NCI-H82 treated with DMSO at 0.1 percent for 48 hours (cell line): Measurements from ENCODE around the gene DCDC2.
A peak's percentile ranks its signal among the peaks of the same experiment; 100 is the strongest.
"Not testable (repeated sequence)": the region's sequence is repeated elsewhere in the genome, so short reads cannot be mapped to it uniquely, and the experiment has no call there.

Experiments
- DNase-seq: peaks from one replicate; lab custom pipeline; 2025; ENCODE audit not compliant: unreplicated experiment; lab: John Stamatoyannopoulos, UW

The DCDC2 gene

DNA sequence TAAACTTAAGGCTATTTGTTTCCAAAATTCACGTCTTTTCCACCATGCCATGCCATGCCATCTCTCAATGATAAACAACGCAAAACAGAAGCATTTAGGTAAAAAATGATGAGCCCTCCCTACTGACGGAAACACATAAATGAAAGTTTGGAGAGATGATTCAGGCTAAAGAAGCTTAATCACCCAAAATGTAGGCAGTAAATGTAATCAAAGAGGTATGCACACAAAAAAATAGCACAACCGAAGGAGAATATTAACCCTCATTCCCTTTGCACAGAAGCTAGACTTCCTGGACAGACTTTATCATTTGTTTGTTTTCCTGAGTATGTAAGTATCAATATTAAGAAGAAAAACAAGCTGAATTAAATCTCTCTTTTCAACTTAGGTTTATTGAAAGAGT lies 28.8 kb downstream of the DCDC2 start:
- DNase-seq: no peak

DNA sequence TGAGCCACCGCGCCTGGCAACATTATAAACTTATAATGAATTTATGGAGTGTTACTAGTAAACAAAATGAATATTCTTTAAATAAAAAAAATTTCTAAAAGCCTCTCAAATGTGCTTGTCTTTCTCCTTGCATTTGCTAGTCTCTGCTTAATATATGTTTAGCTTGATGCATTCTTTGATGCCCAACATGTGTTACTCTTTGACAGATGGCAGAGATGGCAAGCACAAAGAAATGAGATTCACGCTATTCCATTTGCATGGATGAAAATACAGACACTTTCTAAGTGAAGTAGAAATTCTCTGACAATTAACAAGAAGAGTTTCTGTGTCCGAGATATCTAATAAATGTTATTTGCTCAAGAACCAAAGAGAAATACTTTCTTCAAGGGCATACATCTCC lies 30.1 kb downstream of the DCDC2 start:
- no peak for DNase-seq

DNA sequence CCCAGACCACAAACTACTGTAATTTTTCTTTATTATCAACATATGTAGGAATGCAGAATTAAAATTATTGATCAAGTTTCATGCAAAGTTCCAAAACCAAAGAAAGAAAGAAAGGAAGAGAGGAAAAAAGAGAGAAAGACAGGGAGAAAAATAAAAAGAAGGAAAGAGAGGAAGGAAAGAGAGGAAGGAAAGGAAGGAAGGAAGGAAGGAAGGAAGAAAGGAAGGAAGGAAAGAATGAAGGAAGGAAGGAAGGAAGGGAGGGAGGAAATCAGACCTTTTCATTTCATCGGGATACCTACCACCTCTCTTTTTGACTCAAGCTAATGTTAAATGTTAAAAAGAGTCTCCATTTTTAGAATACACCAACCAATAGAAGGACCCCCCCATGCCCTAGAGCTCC lies 31.9 kb downstream of the DCDC2 start:
- no peak for DNase-seq

- no peak for DNase-seq
Measured at GRCh38 chr6:24324617-24325016, 33.2 kb downstream of the DCDC2 start.

DNA sequence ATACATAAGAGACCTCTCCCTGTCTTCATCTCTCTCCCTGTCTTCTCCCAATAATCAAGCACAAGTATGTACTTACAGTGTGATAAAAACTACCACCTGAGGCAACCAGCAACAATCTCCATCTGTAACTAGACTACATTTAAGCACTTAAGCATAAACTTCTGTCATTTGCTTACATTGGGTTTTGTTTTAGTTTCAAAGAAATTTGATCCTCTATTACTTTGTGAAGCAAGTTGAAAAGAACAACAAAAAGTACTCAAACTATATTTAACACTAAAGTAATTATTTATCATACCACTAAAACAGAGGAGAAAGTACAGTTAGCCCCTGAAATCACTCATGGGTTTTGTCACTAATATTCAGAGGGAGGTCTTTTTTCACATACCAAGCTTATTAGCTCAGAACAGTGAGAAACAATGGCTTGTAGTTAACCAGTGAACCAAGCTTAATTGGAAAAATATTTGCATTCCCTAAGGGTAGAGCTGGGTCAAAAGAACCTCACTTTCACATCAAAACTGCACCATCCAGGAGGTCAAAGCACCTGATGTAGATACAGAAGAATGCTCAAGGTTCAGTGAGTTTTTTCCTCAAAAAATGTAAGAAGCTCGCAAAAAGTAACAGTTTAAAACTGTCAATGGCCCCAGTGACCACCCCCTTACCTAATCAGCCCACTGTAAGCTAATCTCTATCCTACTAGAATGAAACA lies 34.1 kb downstream of the DCDC2 start:
- DNase-seq: no peak

DNA sequence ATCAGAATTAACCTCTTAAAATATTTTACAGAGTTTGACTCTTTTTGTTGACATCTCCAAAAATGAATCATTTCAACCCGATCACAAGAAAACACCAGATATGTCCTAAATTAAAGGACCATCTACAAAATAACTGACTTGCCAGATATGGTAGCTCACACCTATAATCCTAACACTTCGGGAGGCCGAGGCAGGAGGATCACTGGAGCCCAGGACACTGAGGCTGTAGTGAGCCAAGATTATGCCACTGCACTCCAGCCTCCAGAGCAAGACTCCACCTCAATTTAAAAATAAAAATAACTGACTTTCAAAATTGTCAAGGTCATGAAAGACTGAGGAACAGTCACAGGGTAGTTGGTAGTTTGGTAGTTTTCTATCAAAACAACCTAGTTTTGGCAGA lies 34.9 kb downstream of the DCDC2 start:
- no peak for DNase-seq

GRCh38 chr6:24322446-24322845 lies 35.4 kb downstream of the DCDC2 start:
- DNase-seq: not testable (repeated sequence)

DNA sequence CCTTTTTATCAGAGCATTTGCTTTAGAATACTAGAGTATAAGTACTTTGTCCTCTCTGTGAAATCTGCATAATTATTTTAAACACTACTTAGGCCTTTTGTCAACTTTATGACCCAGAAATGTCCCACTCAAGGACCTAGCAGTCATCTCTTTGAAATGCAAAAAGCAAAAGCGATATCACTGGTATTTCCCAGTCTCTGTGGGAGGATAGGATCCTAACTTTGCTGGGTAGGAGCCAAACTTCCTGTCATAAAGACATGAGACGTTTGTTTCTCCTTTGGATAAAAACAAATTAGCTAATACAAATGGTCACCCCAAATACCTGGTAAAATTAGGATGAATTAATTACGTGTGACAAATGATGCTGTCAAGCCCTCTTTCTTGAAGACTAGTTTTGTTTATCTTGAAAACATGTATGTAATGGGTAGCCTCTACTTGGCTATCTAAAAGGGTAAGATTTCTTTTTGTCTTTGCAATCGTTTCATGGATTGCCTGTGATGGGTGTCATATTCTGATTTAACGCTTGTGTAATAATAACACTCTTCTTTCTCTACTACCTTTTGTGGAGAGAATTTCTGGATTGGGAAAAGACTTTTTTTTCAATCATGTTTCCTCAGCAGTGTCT lies 36.2 kb downstream of the DCDC2 start:
- DNase-seq: no peak

DNA sequence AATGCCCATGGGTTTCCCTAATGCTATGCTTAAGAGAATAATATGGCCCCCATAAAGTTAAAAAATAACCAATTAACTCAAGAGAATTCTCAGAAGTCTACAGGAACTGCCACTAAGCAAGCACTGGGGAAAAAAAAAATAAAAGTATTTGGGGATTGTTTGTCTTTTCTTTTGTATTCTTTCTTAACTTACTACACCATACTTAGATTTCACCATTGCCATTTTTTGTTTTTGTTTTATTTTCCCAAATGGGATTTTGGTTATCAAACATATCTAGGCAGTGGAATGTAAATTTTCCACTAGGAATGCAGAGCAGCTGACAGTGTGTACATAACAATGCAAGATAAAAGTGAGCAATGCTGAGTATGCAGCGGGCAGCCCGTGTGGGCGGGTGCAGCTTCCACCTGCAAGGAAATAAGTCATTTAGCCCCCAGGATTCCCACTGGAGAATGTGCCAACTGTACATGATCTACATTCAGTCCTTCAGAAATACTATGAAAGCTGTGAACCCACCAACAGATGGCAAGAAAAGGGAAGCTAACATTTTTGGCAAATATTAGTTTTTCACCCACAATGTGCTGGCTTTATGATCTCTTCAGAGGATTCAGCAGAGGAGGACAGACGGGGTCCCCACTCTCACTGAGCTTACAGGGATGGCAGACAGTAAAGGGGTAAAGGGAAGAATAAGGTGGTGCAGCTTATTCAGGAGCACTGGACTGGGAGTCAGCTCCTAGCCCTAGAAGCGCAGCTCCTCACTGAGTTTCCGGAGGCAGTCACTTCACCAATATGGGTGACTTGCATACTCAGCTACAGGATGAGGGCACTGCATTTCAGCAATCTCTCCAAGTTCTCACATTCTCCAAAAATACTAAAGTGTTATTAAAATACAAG lies 44.4 kb downstream of the DCDC2 start:
- no peak for DNase-seq

DNA sequence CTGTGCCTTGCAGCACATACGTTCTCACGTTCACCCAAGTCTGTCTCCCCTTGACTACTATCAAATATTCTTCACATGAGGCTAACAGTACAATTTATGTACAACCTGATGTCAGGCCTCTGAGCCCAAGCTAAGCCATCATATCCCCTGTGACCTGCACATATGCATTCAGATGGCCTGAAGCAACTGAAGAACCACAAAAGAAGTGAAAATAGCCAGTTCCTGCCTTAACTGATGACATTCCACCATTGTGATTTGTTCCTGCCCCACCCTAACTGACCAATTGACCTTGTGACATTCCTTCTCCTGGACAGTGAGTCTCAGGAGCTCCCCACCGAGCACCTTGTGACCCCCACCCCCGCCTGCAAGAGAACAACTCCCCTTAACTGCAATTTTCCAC lies 46.1 kb downstream of the DCDC2 start:
- DNase-seq: not testable (repeated sequence)

- no peak for DNase-seq
Measured at GRCh38 chr6:24307881-24308280, 50.0 kb downstream of the DCDC2 start.

GRCh38 chr6:24306936-24307335 lies 50.9 kb downstream of the DCDC2 start:
- DNase-seq: no peak

- no peak for DNase-seq
Measured at GRCh38 chr6:24306038-24306437, 51.8 kb downstream of the DCDC2 start.

- no peak for DNase-seq
Measured at GRCh38 chr6:24296944-24297343, 60.9 kb downstream of the DCDC2 start.

- DNase-seq: not testable (repeated sequence)
Measured at GRCh38 chr6:24293852-24294251, 64.0 kb downstream of the DCDC2 start.

GRCh38 chr6:24287239-24287638 lies 70.6 kb downstream of the DCDC2 start:
- no peak for DNase-seq

- DNase-seq: no peak
Measured at GRCh38 chr6:24284006-24284405, 73.9 kb downstream of the DCDC2 start.

- peak; percentile 80 for DNase-seq
Measured at GRCh38 chr6:24283043-24283985, 74.5 kb downstream of the DCDC2 start.

- peak; percentile 44 for DNase-seq
Measured at GRCh38 chr6:24274441-24275083, 83.3 kb downstream of the DCDC2 start.
